H9 (cell line): ENCODE results near the gene CELF1. TPM values are rescaled to one million over a fixed set of nuclear protein-coding genes. Genes with fewer than 3 reads are reported as not detected.

Source experiments
- DNase-seq: peaks from one replicate; pipeline ENCODE4 v3.0.0-alpha.2; 2017
- H2AFZ ChIP-seq: one replicate; pipeline ENCODE4 v1.6.1; 2013; ENCODE audit warnings: mild to moderate bottlenecking, low read length, control low read depth, moderate library complexity
- H2AK5ac ChIP-seq: 2 replicates; pipeline ENCODE4 v1.6.1; 2013; ENCODE audit warnings: low read length, control low read depth, mixed read lengths; ENCODE audit not compliant: insufficient read length
- H2BK120ac ChIP-seq: one replicate; pipeline ENCODE4 v1.6.1; 2013; ENCODE audit warnings: low read depth, mild to moderate bottlenecking, low read length, control low read depth, inconsistent platforms; ENCODE audit not compliant: poor library complexity, severe bottlenecking
- H2BK12ac ChIP-seq: 2 replicates; pipeline ENCODE4 v1.6.1; 2013; ENCODE audit warnings: low read length, control low read depth, mixed read lengths, low read depth; ENCODE audit not compliant: insufficient read length
- H2BK15ac ChIP-seq: 2 replicates; pipeline ENCODE4 v1.6.1; 2013; ENCODE audit warnings: low read depth, low read length, control low read depth
- H2BK20ac ChIP-seq: one replicate; pipeline ENCODE4 v1.6.1; 2013; ENCODE audit warnings: low read depth, mild to moderate bottlenecking, low read length, control low read depth, inconsistent platforms; ENCODE audit not compliant: poor library complexity, severe bottlenecking
- H2BK5ac ChIP-seq: 2 replicates; pipeline ENCODE4 v1.6.1; 2013; ENCODE audit warnings: low read length, control low read depth, mixed read lengths; ENCODE audit not compliant: insufficient read length
- H3K14ac ChIP-seq: 2 replicates; pipeline ENCODE4 v1.6.1; 2013; ENCODE audit warnings: low read length, control low read depth; ENCODE audit not compliant: insufficient read depth
- H3K18ac ChIP-seq: 2 replicates; pipeline ENCODE4 v1.6.1; 2013; ENCODE audit warnings: low read depth, mild to moderate bottlenecking, mixed read lengths, low read length, control low read depth; ENCODE audit not compliant: insufficient read length
- H3K23ac ChIP-seq: 2 replicates; pipeline ENCODE4 v1.6.1; 2013; ENCODE audit warnings: low read length, control low read depth, mixed read lengths, low read depth; ENCODE audit not compliant: insufficient read length
- H3K23me2 ChIP-seq: 2 replicates; pipeline ENCODE4 v1.6.1; 2013; ENCODE audit warnings: low read depth, mild to moderate bottlenecking, mixed read lengths, low read length, control low read depth; ENCODE audit not compliant: insufficient read length, poor library complexity, severe bottlenecking
- H3K27ac ChIP-seq: 2 replicates; pipeline ENCODE4 v1.5.1; 2013; ENCODE audit warnings: low read length, control low read depth, mixed read lengths, low read depth; ENCODE audit not compliant: insufficient read length
- H3K27me3 ChIP-seq: 2 replicates; pipeline ENCODE4 v1.6.1; 2013; ENCODE audit warnings: low read length, control low read depth, inconsistent platforms; ENCODE audit not compliant: insufficient read depth
- H3K4ac ChIP-seq: 2 replicates; pipeline ENCODE4 v1.6.1; 2013; ENCODE audit warnings: low read depth, mild to moderate bottlenecking, control low read depth, inconsistent platforms, low read length, moderate library complexity
- H3K4me1 ChIP-seq: 2 replicates; pipeline ENCODE4 v1.6.1; 2013; ENCODE audit warnings: low read length, control low read depth, inconsistent platforms; ENCODE audit not compliant: insufficient read depth
- H3K4me2 ChIP-seq: 2 replicates; pipeline ENCODE4 v1.6.1; 2013; ENCODE audit warnings: low read length, control low read depth, mixed read lengths; ENCODE audit not compliant: insufficient read length, insufficient read depth
- H3K56ac ChIP-seq: 2 replicates; pipeline ENCODE4 v1.6.1; 2013; ENCODE audit warnings: low read depth, mild to moderate bottlenecking, mixed read lengths, low read length, control low read depth; ENCODE audit not compliant: insufficient read length
- H3K79me1 ChIP-seq: 2 replicates; pipeline ENCODE4 v1.6.1; 2013; ENCODE audit warnings: low read depth, mild to moderate bottlenecking, moderate library complexity, low read length, control low read depth, inconsistent platforms; ENCODE audit not compliant: insufficient read depth, poor library complexity, severe bottlenecking
- H3K79me2 ChIP-seq: 2 replicates; pipeline ENCODE4 v1.6.1; 2013; ENCODE audit warnings: low read length, control low read depth, inconsistent platforms; ENCODE audit not compliant: insufficient read depth
- H3K9ac ChIP-seq: 2 replicates; pipeline ENCODE4 v1.6.1; 2013; ENCODE audit warnings: low read length, control low read depth, mixed read lengths; ENCODE audit not compliant: insufficient read length; ENCODE audit errors: extremely low read depth
- H3K9me3 ChIP-seq: one replicate; pipeline ENCODE4 v1.6.1; 2013; ENCODE audit warnings: low read depth, low read length, inconsistent platforms; ENCODE audit not compliant: control insufficient read depth
- H3T11ph ChIP-seq: one replicate; pipeline ENCODE4 v1.6.1; 2013; ENCODE audit warnings: mild to moderate bottlenecking, low read length, control low read depth, inconsistent platforms
- H4K20me1 ChIP-seq: one replicate; pipeline ENCODE4 v1.6.1; 2013; ENCODE audit not compliant: control insufficient read depth, insufficient read length, insufficient read depth
- H4K5ac ChIP-seq: 2 replicates; pipeline ENCODE4 v1.6.1; 2013; ENCODE audit warnings: low read depth, mild to moderate bottlenecking, mixed read lengths, low read length, control low read depth; ENCODE audit not compliant: insufficient read length
- H4K8ac ChIP-seq: replicated peaks from 2 replicates; pipeline ENCODE4 v1.6.1; 2013; ENCODE audit warnings: low read length, control low read depth, mixed read lengths, low read depth; ENCODE audit not compliant: insufficient read length
- H4K91ac ChIP-seq: 2 replicates; pipeline ENCODE4 v1.6.1; 2013; ENCODE audit warnings: low read depth, mild to moderate bottlenecking, moderate library complexity, mixed read lengths, low read length, control low read depth; ENCODE audit not compliant: insufficient read length
- H3K27ac Mint-ChIP-seq, 3 experiments: 2 replicates in 2 of 3; 3 replicates in 1 of 3; pipeline ENCODE4 v1.8.0; 2020 to 2021; ENCODE audit warnings: mixed read lengths in 3 of 3, mild to moderate bottlenecking in 1 of 3, moderate library complexity in 1 of 3
- H3K27me3 Mint-ChIP-seq: 2 replicates; pipeline ENCODE4 v1.8.0; 2021; ENCODE audit warnings: low read depth, mild to moderate bottlenecking, moderate library complexity, mixed read lengths
- H3K36me3 Mint-ChIP-seq, 3 experiments: 2 replicates in 2 of 3; 3 replicates in 1 of 3; pipeline ENCODE4 v1.8.0; 2020 to 2021; ENCODE audit warnings: low read depth in 3 of 3, mixed read lengths in 3 of 3; ENCODE audit not compliant: insufficient read depth in 1 of 3
- H3K4me1 Mint-ChIP-seq, 2 experiments: 2 replicates each; pipeline ENCODE4 v1.8.0; 2020; ENCODE audit warnings: mixed read lengths in 2 of 2
- H3K4me3 Mint-ChIP-seq, 2 experiments: 2 replicates in 1 of 2; 3 replicates in 1 of 2; pipeline ENCODE4 v1.8.0; 2020 to 2021; ENCODE audit warnings: mild to moderate bottlenecking in 2 of 2, mixed read lengths in 2 of 2, moderate library complexity in 1 of 2
- H3K9me3 Mint-ChIP-seq, 2 experiments: 2 replicates in 1 of 2; 3 replicates in 1 of 2; pipeline ENCODE4 v1.8.0; 2020; ENCODE audit warnings: mild to moderate bottlenecking in 2 of 2, mixed read lengths in 2 of 2, moderate library complexity in 1 of 2
- WGBS: extraction: QIAGEN DNeasy Blood & Tissue Kit; methylation state at CpG from one replicate; pipeline ENCODE4 v1.1.7; 2013; ENCODE audit warnings: missing lambda C conversion rate, low lambda C conversion rate, mixed read lengths; ENCODE audit not compliant: insufficient read length; ENCODE audit errors: extremely low coverage; 5-methylcytosine and 5-hydroxymethylcytosine counted together
- total RNA-seq: library from RNA; stranded (reverse); gene quantifications from 2 replicates; pipeline ENCODE4 v1.2.1, GENCODE V29; 2021
- TF ChIP-seq, protein P1 (sequence below): fragments of 200-600 bp; sonication (generic); conservative IDR thresholded peaks from 3 replicates; pipeline ENCODE4 v1.8.0; 2021; ENCODE audit warnings: antibody characterized with exemption, mild to moderate bottlenecking

CELF1 gene
- total RNA-seq, 1 experiment from 2014 or later = 211 TPM

GRCh38 chr11:47430524-47430923 lies 122.4 kb downstream of the CELF1 start:
- H3K36me3 Mint-ChIP-seq = peaks cover 6% of the 10 kb centered on the region in 3 experiments; a peak in 4 of 7 replicates
- peaks cover 3 to 6% of the 10 kb centered on the region in 2 experiments; a peak in 3 of 4 replicates for H3K4me1 Mint-ChIP-seq
- Histone ChIP-seq H3K79me1 (peaks cover under 1% of the 10 kb centered on the region), H4K91ac (no peak overlapping the region), H4K8ac (no peak overlapping the region), H2BK15ac (no peak overlapping the region), H3K23me2 (peaks cover 5% of the 10 kb centered on the region), H2BK120ac (no peak overlapping the region), H3K27me3 (no peaks in the 10 kb centered on the region), H3K9ac (no peak overlapping the region), H3K9me3 (no peaks in the 10 kb centered on the region), H3K4me2 (no peak overlapping the region), H3K79me2 (no peaks in the 10 kb centered on the region; the same call in 1 of the 2 replicates), H4K5ac (no peak overlapping the region), H2BK5ac (no peak overlapping the region), H2AFZ (no peak overlapping the region), H3K23ac (no peak overlapping the region), H3K56ac (no peak overlapping the region), H2BK20ac (no peak overlapping the region), H3T11ph (no peak overlapping the region), H3K14ac (no peak overlapping the region), H3K18ac (no peak overlapping the region), H4K20me1 (no peaks in the 10 kb centered on the region), H3K27ac (no peak overlapping the region), H2BK12ac (no peak overlapping the region), H3K4me1 (no peaks in the 10 kb centered on the region), H2AK5ac (no peak overlapping the region), H3K4ac (no peak overlapping the region)
- H3K27me3 Mint-ChIP-seq = no peaks in the 10 kb centered on the region
- H3K27ac Mint-ChIP-seq = no peak overlapping the region; a peak in 1 of 7 replicates
- no peak for DNase-seq
- WGBS = no CpG with 5 or more reads among the region's 5 CpGs
- H3K4me3 Mint-ChIP-seq = no peak overlapping the region
- peaks cover 0 to 3% of the 10 kb centered on the region in 2 experiments; a peak in 2 of 5 replicates for H3K9me3 Mint-ChIP-seq
- TF ChIP-seq, protein P1, sequence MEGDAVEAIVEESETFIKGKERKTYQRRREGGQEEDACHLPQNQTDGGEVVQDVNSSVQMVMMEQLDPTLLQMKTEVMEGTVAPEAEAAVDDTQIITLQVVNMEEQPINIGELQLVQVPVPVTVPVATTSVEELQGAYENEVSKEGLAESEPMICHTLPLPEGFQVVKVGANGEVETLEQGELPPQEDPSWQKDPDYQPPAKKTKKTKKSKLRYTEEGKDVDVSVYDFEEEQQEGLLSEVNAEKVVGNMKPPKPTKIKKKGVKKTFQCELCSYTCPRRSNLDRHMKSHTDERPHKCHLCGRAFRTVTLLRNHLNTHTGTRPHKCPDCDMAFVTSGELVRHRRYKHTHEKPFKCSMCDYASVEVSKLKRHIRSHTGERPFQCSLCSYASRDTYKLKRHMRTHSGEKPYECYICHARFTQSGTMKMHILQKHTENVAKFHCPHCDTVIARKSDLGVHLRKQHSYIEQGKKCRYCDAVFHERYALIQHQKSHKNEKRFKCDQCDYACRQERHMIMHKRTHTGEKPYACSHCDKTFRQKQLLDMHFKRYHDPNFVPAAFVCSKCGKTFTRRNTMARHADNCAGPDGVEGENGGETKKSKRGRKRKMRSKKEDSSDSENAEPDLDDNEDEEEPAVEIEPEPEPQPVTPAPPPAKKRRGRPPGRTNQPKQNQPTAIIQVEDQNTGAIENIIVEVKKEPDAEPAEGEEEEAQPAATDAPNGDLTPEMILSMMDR = no peak
